HEK293T (cell line): ENCODE data around the gene ZC3H8.

ENCODE experiments used
- CTCF ChIA-PET: fragments of 350-600 bp; formaldehyde crosslinking; extraction: SDS; loops from one replicate; lab custom pipeline; 2021; ENCODE audit warnings: antibody characterized with exemption, inconsistent platforms; lab: Yijun Ruan, JAX
- POLR2A ChIA-PET: fragments of 350-600 bp; formaldehyde crosslinking; extraction: SDS; loops from one replicate; lab custom pipeline; 2020; ENCODE audit warnings: antibody characterized with exemption, inconsistent platforms; lab: Yijun Ruan, JAX
- DNase-seq: peaks from one replicate; pipeline ENCODE4 v3.0.0; 2012; ENCODE audit warnings: mixed read lengths; ENCODE audit errors: extremely low spot score
- ARNT ChIP-seq: fragments of 450-650 bp; IDR thresholded peaks from 2 replicates; pipeline ENCODE4 v1.6.1; 2017; ENCODE audit warnings: mild to moderate bottlenecking
- BHLHE40 ChIP-seq: fragments of 450-650 bp; IDR thresholded peaks from 2 replicates; pipeline ENCODE4 v1.6.1; 2016; ENCODE audit warnings: mild to moderate bottlenecking, moderate library complexity, borderline replicate concordance
- CTBP1 ChIP-seq: fragments of 450-650 bp; IDR thresholded peaks from 2 replicates; pipeline ENCODE4 v1.6.1; 2016; ENCODE audit warnings: borderline replicate concordance
- ELF4 ChIP-seq: fragments of 450-650 bp; IDR thresholded peaks from 2 replicates; pipeline ENCODE4 v1.6.1; 2017; ENCODE audit warnings: antibody characterized with exemption
- FOXA1 ChIP-seq: fragments of 450-650 bp; IDR thresholded peaks from 2 replicates; pipeline ENCODE4 v1.6.1; 2016; ENCODE audit warnings: mild to moderate bottlenecking
- FOXK2 ChIP-seq: fragments of 450-650 bp; IDR thresholded peaks from 2 replicates; pipeline ENCODE4 v1.6.1; 2016; ENCODE audit warnings: mild to moderate bottlenecking
- FOXM1 ChIP-seq: fragments of 450-650 bp; IDR thresholded peaks from 2 replicates; pipeline ENCODE4 v1.6.1; 2017; ENCODE audit warnings: mild to moderate bottlenecking, borderline replicate concordance
- HDGF ChIP-seq: fragments of 450-650 bp; IDR thresholded peaks from 2 replicates; pipeline ENCODE4 v1.6.1; 2017; ENCODE audit warnings: antibody characterized with exemption, borderline replicate concordance
- L3MBTL2 ChIP-seq: fragments of 450-650 bp; conservative IDR thresholded peaks from 2 replicates; pipeline ENCODE4 v1.6.1; 2016; ENCODE audit warnings: mild to moderate bottlenecking
- LEF1 ChIP-seq: fragments of 450-650 bp; IDR thresholded peaks from 2 replicates; pipeline ENCODE4 v1.6.1; 2017; ENCODE audit warnings: mild to moderate bottlenecking, borderline replicate concordance
- NFRKB ChIP-seq: fragments of 450-650 bp; IDR thresholded peaks from 2 replicates; pipeline ENCODE4 v1.6.1; 2016; ENCODE audit warnings: mild to moderate bottlenecking, moderate library complexity
- SP1 ChIP-seq: fragments of 450-650 bp; IDR thresholded peaks from 2 replicates; pipeline ENCODE4 v1.6.1; 2017
- SUZ12 ChIP-seq: fragments of 450-650 bp; IDR thresholded peaks from 2 replicates; pipeline ENCODE4 v1.6.1; 2016; ENCODE audit warnings: mild to moderate bottlenecking
- TARDBP ChIP-seq: fragments of 450-650 bp; IDR thresholded peaks from 2 replicates; pipeline ENCODE4 v1.6.1; 2016
- ZNF384 ChIP-seq: fragments of 450-650 bp; IDR thresholded peaks from 2 replicates; pipeline ENCODE4 v1.6.1; 2016
- TF ChIP-seq, protein P1 (sequence below): fragments of 450-650 bp; IDR thresholded peaks from 2 replicates; pipeline ENCODE4 v1.6.1; 2016

Gene ZC3H8

DNA sequence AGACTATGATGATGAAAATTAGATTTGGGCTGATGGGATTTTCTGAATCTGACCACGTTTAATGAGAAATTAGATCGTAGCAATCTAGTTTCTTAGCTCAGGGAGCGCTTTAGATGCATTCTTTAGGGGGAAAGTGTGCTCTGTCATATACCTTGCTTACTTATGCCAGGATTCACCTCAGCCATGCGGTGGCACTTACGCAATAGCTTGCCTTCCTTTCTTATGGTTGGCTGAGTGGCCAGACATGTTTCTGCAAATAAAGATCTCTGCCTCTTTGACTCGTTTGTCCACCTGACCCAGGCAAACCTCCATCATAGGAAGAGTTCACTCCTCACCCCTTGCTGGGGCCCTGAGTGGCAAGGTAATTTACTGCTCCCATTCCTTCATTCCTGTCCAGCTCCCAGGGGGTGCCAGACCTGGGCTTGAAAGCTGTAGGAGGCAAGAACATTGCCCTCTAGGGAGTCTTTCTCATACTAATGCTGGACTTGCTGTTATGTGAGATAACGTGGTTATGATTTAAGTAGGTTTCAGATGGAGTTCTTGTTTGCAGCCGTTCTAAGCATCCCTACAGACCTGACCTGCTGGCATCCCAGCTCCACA is 59.6 kb downstream of the ZC3H8 start:
- ChIA-PET CTCF (no interaction called here), POLR2A (no interaction called here)
- no peak for DNase-seq
- TF ChIP-seq NFRKB = no peak
- no peak for TF ChIP-seq ZNF384
- TF ChIP-seq CTBP1 = no peak

DNA sequence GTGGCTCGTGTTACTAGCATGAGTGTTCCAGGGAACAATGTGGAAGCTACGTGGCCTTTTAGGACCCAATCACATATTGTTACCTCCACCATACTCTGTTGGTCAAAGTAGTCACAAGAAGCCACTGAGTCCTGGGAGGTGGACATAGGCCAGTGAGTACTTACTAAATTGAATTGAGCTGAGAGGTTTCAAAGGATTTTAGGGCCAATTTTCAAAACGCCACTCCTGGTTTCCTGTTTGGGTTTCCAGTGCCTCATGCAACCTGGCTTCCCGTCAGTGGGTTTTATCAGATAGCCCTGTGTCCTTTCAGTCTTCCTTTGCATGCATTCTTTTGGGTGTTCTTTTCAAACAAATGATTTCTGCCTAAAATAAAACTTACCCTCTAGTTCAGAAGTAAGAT is 60.4 kb downstream of the ZC3H8 start:
- POLR2A ChIA-PET = no interaction called here
- CTCF ChIA-PET = interaction anchor here (0.6 kb wide), 1 partner anchor 77 kb away, joined by 3 read pairs; no protein-coding TSS in a partner anchor
- DNase-seq = no peak
- TF ChIP-seq SUZ12 (no peak), FOXA1 (no peak), L3MBTL2 (no peak), NFRKB (no peak), LEF1 (no peak), TARDBP (no peak), ARNT (no peak), CTBP1 (no peak), FOXM1 (no peak), ELF4 (no peak), SP1 (no peak), HDGF (no peak), ZNF384 (no peak), FOXK2 (no peak), BHLHE40 (no peak)
- TF ChIP-seq, protein P1, sequence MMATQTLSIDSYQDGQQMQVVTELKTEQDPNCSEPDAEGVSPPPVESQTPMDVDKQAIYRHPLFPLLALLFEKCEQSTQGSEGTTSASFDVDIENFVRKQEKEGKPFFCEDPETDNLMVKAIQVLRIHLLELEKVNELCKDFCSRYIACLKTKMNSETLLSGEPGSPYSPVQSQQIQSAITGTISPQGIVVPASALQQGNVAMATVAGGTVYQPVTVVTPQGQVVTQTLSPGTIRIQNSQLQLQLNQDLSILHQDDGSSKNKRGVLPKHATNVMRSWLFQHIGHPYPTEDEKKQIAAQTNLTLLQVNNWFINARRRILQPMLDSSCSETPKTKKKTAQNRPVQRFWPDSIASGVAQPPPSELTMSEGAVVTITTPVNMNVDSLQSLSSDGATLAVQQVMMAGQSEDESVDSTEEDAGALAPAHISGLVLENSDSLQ = no peak

DNA sequence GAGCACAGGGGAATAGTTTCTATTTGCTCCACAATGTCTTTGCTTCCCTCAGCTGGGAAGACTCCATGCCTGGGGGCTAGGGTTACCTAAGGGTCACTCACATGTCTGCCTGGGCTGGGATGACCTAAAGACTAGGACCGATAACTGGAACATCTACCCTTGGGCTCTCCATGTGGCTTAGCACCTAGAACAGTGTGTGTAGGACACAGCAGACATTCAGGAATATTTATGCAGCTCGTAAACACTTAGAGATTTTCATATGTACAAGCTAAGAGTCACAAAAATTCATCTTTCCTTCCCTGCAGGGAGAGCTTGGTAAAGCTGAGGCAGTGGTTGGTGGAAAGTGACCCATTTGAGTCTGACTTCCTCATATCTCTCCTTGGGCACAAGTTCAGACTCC is 60.8 kb downstream of the ZC3H8 start:
- POLR2A ChIA-PET = no interaction called here

DNA sequence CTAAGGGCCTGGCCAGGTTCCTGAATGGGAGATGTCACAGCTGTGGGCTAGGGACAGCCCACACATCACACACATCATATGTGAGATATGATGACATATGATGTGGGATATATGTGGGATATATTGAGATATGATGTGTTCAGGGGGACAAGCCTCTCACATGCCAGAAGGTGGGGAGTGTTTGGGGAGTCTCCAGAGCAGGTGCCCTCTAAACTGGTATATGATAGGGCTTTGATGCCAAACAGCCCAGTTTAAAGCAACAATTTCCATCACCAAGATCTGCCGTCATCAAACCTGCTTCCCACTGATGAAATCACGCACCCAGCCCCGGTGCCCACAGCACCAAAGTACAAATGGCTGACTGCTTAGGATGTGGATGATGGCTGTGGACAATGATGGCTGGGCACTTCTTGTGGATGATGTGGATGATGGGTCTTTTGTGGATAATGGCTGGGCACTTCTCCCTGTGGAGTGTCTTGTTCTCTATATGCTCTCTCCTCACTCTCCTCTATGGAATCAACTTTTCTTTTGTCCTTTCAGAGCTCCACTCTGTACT is 65.8 kb downstream of the ZC3H8 start:
- ChIA-PET CTCF (no interaction called here), POLR2A (no interaction called here)
- no peak for DNase-seq
- TF ChIP-seq HDGF (no peak), SP1 (no peak), BHLHE40 (no peak), SUZ12 (no peak), ZNF384 (no peak), FOXM1 (no peak), ARNT (no peak), FOXA1 (no peak)
- TF ChIP-seq, protein P1 = no peak

More for the DNA sequence above, 60.8 kb downstream of the ZC3H8 start:
- no peak for DNase-seq
- CTCF ChIA-PET = no interaction called here
- no peak for TF ChIP-seq ELF4
- no peak for TF ChIP-seq CTBP1
- no peak for TF ChIP-seq FOXA1
- no peak for TF ChIP-seq SUZ12

DNA sequence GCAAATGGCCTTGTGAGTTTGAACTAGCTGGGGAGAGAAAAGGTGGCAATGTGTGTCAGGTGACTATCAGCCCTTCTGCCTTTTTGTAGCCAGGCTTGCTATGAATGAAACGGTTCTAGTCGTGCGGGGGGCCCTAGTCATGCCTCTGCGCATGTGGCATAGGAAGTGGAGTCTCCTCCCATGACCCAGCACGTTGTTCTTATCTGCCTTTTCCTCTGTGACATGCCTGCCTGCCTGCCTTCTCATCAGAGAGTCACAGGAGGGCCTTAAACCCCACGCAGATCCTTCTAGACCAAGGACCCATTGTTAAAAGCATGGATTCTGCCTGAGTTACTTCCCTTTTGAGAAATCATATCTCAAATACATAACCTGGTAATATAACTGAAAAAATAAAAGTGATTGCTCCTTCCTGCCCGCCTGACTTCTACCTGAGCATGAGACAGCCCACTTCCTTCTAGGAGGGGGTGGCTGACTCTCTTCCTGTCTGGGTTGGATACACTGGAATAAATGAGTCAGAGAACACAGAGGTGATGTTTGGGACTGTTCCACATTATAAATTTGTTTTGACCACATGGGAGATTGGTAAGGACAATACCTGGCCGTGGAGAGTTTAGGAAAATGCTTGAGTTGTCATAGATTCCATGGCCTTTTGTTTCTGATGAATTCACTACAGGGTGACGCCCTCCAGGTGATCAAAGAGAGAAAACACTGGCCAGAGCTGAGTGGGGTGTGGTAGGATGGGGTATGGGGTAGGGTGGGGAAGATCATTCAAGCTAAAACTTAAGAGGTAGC is 66.8 kb downstream of the ZC3H8 start:
- CTCF ChIA-PET = no interaction called here
- POLR2A ChIA-PET = no interaction called here
- TF ChIP-seq L3MBTL2 (no peak), NFRKB (no peak), ARNT (no peak), CTBP1 (no peak), ZNF384 (no peak), HDGF (no peak), LEF1 (no peak), SUZ12 (no peak), FOXA1 (no peak), BHLHE40 (no peak), TARDBP (no peak), FOXM1 (no peak), ELF4 (no peak), SP1 (no peak)
- DNase-seq = no peak

DNA sequence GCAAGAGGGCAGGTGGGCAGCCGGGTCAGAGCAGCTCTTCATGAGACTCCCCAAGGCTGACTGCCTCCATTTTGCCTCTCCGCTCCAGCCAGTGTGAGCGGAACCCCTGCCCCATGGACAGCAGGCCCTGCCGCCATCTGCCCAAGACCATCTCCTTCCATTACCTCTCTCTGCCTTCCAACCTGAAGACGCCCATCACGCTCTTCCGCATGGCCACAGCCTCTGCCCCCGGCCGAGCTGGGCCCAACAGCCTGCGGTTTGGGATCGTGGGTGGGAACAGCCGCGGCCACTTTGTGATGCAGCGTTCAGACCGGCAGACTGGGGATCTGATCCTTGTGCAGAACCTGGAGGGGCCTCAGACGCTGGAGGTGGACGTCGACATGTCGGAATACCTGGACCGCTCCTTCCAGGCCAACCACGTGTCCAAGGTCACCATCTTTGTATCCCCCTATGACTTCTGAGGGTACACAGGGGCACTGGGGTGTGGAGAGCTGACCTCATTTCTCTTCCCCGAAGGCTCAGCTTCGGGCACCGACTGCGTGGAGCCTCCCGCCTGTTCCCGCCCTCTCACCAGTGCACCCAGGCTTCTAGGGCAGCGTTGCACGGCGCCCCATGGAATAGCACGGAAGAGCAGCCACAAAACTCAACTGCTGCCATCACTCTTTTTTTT is 67.7 kb downstream of the ZC3H8 start:
- ChIA-PET CTCF (no interaction called here), POLR2A (no interaction called here)
- DNase-seq = no peak
- TF ChIP-seq NFRKB (no peak), HDGF (no peak), FOXM1 (no peak), ARNT (no peak), CTBP1 (no peak), TARDBP (no peak), ZNF384 (no peak), SUZ12 (no peak), SP1 (no peak), ELF4 (no peak), FOXK2 (no peak), LEF1 (no peak), L3MBTL2 (no peak), FOXA1 (no peak), BHLHE40 (no peak)
- TF ChIP-seq, protein P1 = no peak
